GM21619 (cell line): ENCODE data around the gene MOB3B.
"Not testable (repeated sequence)": the region's sequence is repeated elsewhere in the genome, so short reads cannot be mapped to it uniquely, and the experiment has no call there.

Experiments
- ATAC-seq: cut with Tn5 transposase; IDR thresholded peaks from one replicate; pipeline ENCODE4 v1.9.1; 2021; ENCODE audit not compliant: unreplicated experiment

MOB3B gene

GRCh38 chr9:27482709-27483108 lies 46.9 kb downstream of the MOB3B start:
- ATAC-seq = no peak

GRCh38 chr9:27478322-27478721 lies 51.3 kb downstream of the MOB3B start:
- ATAC-seq = no peak

- ATAC-seq = no peak
Observed at GRCh38 chr9:27476870-27477515, 52.6 kb downstream of the MOB3B start.

GRCh38 chr9:27475057-27475595 lies 54.5 kb downstream of the MOB3B start:
- no peak for ATAC-seq

- no peak for ATAC-seq
Observed at GRCh38 chr9:27474305-27474704, 55.3 kb downstream of the MOB3B start.

GRCh38 chr9:27473111-27473529 lies 56.5 kb downstream of the MOB3B start:
- ATAC-seq = no peak

- ATAC-seq = no peak
Observed at GRCh38 chr9:27472195-27472594, 57.4 kb downstream of the MOB3B start.

- ATAC-seq = no peak
Observed at GRCh38 chr9:27471789-27472188, 57.8 kb downstream of the MOB3B start.

GRCh38 chr9:27471366-27471765 lies 58.2 kb downstream of the MOB3B start:
- no peak for ATAC-seq

GRCh38 chr9:27470291-27470856 lies 59.2 kb downstream of the MOB3B start:
- ATAC-seq = no peak

- ATAC-seq = no peak
Observed at GRCh38 chr9:27469550-27469949, 60.1 kb downstream of the MOB3B start.

GRCh38 chr9:27468462-27469110 lies 61.0 kb downstream of the MOB3B start:
- ATAC-seq = no peak

GRCh38 chr9:27468000-27468399 lies 61.6 kb downstream of the MOB3B start:
- no peak for ATAC-seq

- no peak for ATAC-seq
Observed at GRCh38 chr9:27467486-27467885, 62.1 kb downstream of the MOB3B start.

- not testable (repeated sequence) for ATAC-seq
Observed at GRCh38 chr9:27466516-27466915, 63.1 kb downstream of the MOB3B start.

GRCh38 chr9:27464950-27465349 lies 64.7 kb downstream of the MOB3B start:
- ATAC-seq = not testable (repeated sequence)

- ATAC-seq = no peak
Observed at GRCh38 chr9:27462846-27463245, 66.8 kb downstream of the MOB3B start.

- no peak for ATAC-seq
Observed at GRCh38 chr9:27462434-27462833, 67.2 kb downstream of the MOB3B start.

- peak; percentile 91 for ATAC-seq
Observed at GRCh38 chr9:27460226-27461023, 69.2 kb downstream of the MOB3B start.

- no peak for ATAC-seq
Observed at GRCh38 chr9:27457445-27457844, 72.2 kb downstream of the MOB3B start.

GRCh38 chr9:27453860-27454553 lies 75.6 kb downstream of the MOB3B start:
- no peak for ATAC-seq
